ENCODE data around the gene PRKN. TPM values are rescaled to one million over a fixed set of nuclear protein-coding genes. Genes with fewer than 3 reads are reported as not detected.

PRKN gene
- total RNA-seq, 1 experiment from 2014 or later: 2.0 TPM

DNA sequence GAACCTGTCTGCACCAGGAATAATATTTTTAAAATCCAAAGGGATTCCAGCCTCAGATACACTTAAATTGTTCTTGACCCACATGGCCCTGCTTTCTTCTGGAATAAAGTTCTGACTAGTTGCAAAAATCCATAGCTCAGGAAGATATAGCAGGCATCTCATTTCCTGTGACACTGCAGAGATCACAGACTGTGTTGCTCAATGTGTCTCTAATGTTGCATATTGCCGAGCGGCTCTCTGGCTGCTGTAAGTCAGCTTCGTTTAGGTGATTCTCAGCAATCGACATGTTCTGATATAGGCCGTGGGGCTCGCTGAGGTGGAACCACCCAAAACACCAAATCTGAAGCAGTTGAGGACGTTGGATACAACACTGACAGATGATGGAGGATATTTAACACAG is 955.4 kb downstream of the PRKN start:
- H3K9ac ChIP-seq (ENCODE audit: extremely low read depth, insufficient read length, low read length): no peak overlapping the region
- no peak overlapping the region for H2AK5ac ChIP-seq (ENCODE audit: insufficient read length, low read length)
- no peak overlapping the region for H3T11ph ChIP-seq (ENCODE audit: low read length)
- no peak overlapping the region for H3K4me2 ChIP-seq (ENCODE audit: insufficient read depth, insufficient read length, low read length)
- H3K18ac ChIP-seq (ENCODE audit: insufficient read length, low read depth, low read length): no peak overlapping the region
- Mint-ChIP-seq H3K9me3 (no peaks in the 10 kb centered on the region), H3K27ac (no peak overlapping the region), H3K27me3 (ENCODE audit: low read depth) (no peaks in the 10 kb centered on the region), H3K4me3 (no peak overlapping the region), H3K4me1 (no peaks in the 10 kb centered on the region), H3K36me3 (ENCODE audit: insufficient read depth in 1 of 3, low read depth in 3 of 3) (no peaks in the 10 kb centered on the region)
- no peaks in the 10 kb centered on the region for H3K79me1 ChIP-seq (ENCODE audit: insufficient read depth, low read depth, low read length, poor library complexity, severe bottlenecking)
- WGBS (ENCODE audit: extremely low coverage, insufficient read length, low lambda C conversion rate): no CpG with 5 or more reads among the region's 7 CpGs
- no peak overlapping the region for H3K23ac ChIP-seq (ENCODE audit: insufficient read length, low read depth, low read length)
- no peaks in the 10 kb centered on the region for H3K79me2 ChIP-seq (ENCODE audit: insufficient read depth, low read length)
- no peak overlapping the region for H2BK5ac ChIP-seq (ENCODE audit: insufficient read length, low read length)
- no peak overlapping the region for H2BK15ac ChIP-seq (ENCODE audit: low read depth, low read length)
- no peaks in the 10 kb centered on the region for H3K4me1 ChIP-seq (ENCODE audit: insufficient read depth, low read length)
- H3K27me3 ChIP-seq (ENCODE audit: insufficient read depth, low read length): no peaks in the 10 kb centered on the region
- H3K4ac ChIP-seq (ENCODE audit: low read depth, low read length): no peak overlapping the region
- no peak overlapping the region for H4K8ac ChIP-seq (replicated peaks; ENCODE audit: insufficient read length, low read depth, low read length)
- H2BK120ac ChIP-seq (ENCODE audit: low read depth, low read length, poor library complexity, severe bottlenecking): no peak overlapping the region
- H3K27ac ChIP-seq (ENCODE audit: insufficient read length, low read depth, low read length): no peak overlapping the region
- H4K91ac ChIP-seq (ENCODE audit: insufficient read length, low read depth, low read length): no peak overlapping the region
- no peak for DNase-seq
- H2BK20ac ChIP-seq (ENCODE audit: low read depth, low read length, poor library complexity, severe bottlenecking): no peak overlapping the region
- H3K14ac ChIP-seq (ENCODE audit: insufficient read depth, low read length): no peak overlapping the region
- no peaks in the 10 kb centered on the region for H3K23me2 ChIP-seq (ENCODE audit: insufficient read length, low read depth, low read length, poor library complexity, severe bottlenecking)
- no peak overlapping the region for H2AFZ ChIP-seq (ENCODE audit: low read length)
- no peak overlapping the region for H3K56ac ChIP-seq (ENCODE audit: insufficient read length, low read depth, low read length)
- H4K5ac ChIP-seq (ENCODE audit: insufficient read length, low read depth, low read length): no peak overlapping the region
- H4K20me1 ChIP-seq (ENCODE audit: control insufficient read depth, insufficient read depth, insufficient read length): no peaks in the 10 kb centered on the region
- H2BK12ac ChIP-seq (ENCODE audit: insufficient read length, low read depth, low read length): no peak overlapping the region
- TF ChIP-seq CTCF (conservative IDR thresholded peaks at IDR 0.05): no peak
- no peaks in the 10 kb centered on the region for H3K9me3 ChIP-seq (ENCODE audit: control insufficient read depth, low read depth, low read length)
